Measurements from ENCODE around the gene ZFYVE26. TPM values are rescaled to one million over a fixed set of nuclear protein-coding genes. Genes with fewer than 3 reads are reported as not detected.

The ZFYVE26 gene
- 9.7 and 28.9 TPM in 2 replicates for total RNA-seq

GRCh38 chr14:67816326-67817002 lies at the start of gene ZFYVE26:
Gene ZFYVE26, minus strand, starts transcription at chr14:67816590. Its CDS starts 627 bp downstream, at chr14:67815963.

GRCh38 chr14:67819563-67820421 lies 3.4 kb upstream of the ZFYVE26 start, which contains the start of gene RAD51B:
Gene RAD51B, plus strand, starts transcription at chr14:67819779.

GRCh38 chr14:67701492-67701891 lies 114.9 kb downstream of the ZFYVE26 start, which contains the start of gene RDH12:
Gene RDH12, plus strand, starts transcription at chr14:67701886. Its CDS starts 20,757 bp downstream, at chr14:67722643.

Other genes starting within 250 kb of the ZFYVE26 start
- gene PIGH, start 216.3 kb downstream of the ZFYVE26 start, total RNA-seq = 7.8 and 10.1 TPM in 2 replicates
- gene ARG2, start 196.7 kb downstream of the ZFYVE26 start, total RNA-seq = 15.7 and 21.6 TPM in 2 replicates
- 37.6 and 67.3 TPM in 2 replicates for gene VTI1B, start 142.0 kb downstream of the ZFYVE26 start, total RNA-seq
- gene RDH11, start 120.8 kb downstream of the ZFYVE26 start, total RNA-seq = 63.0 and 92.8 TPM in 2 replicates
- not detected in 2 replicates for gene RDH12, start 114.7 kb downstream of the ZFYVE26 start, total RNA-seq
- gene RAD51B, start 3.2 kb upstream of the ZFYVE26 start, total RNA-seq = 8.7 and 23.2 TPM in 2 replicates

All from bladder microvascular endothelial cell (primary cell).